A549 (cell line): ENCODE data around the gene TTC28.

Experiments used
- CTCF ChIP-seq: fragments of >200 bp; sonication (Bioruptor Twin); formaldehyde crosslinking; IDR thresholded peaks from 3 replicates; pipeline ENCODE4 v1.5.1; 2016
- EP300 ChIP-seq, 2 experiments: fragments of >200 bp; sonication (Bioruptor Twin); formaldehyde crosslinking; IDR thresholded peaks; 2 replicates in 1 of 2; 3 replicates in 1 of 2; pipeline ENCODE4 v1.6.1; 2016 to 2017
- ESRRA ChIP-seq: fragments of 150-350 bp; IDR thresholded peaks from 2 replicates; pipeline ENCODE4 v1.6.1; 2014; ENCODE audit warnings: mild to moderate bottlenecking, low read length, borderline replicate concordance
- HEYL ChIP-seq: fragments of 250-450 bp; sonication (Bioruptor Pico); IDR thresholded peaks from 2 replicates; pipeline ENCODE4 v1.8.0; 2021; ENCODE audit warnings: mild to moderate bottlenecking, moderate library complexity
- HMGXB4 ChIP-seq: fragments of 250-450 bp; sonication (Bioruptor Pico); IDR thresholded peaks from 2 replicates; pipeline ENCODE4 v1.5.0; 2021; ENCODE audit warnings: mild to moderate bottlenecking, moderate library complexity, borderline replicate concordance
- JUN ChIP-seq, 2 experiments: fragments of >200 bp; sonication (Bioruptor Twin); formaldehyde crosslinking; IDR thresholded peaks; 2 replicates in 1 of 2; 3 replicates in 1 of 2; pipeline ENCODE4 v1.6.1; 2016 to 2017
- MAFK ChIP-seq: fragments of 450-650 bp; IDR thresholded peaks from 2 replicates; pipeline ENCODE4 v1.6.1; 2014; ENCODE audit not compliant: partially characterized antibody
- PHF8 ChIP-seq: fragments of 200-600 bp; sonication (generic); IDR thresholded peaks from 2 replicates; pipeline ENCODE4 v1.6.1; 2016; ENCODE audit warnings: low read depth, mild to moderate bottlenecking, antibody characterized with exemption, moderate library complexity, borderline replicate concordance
- POLR2A ChIP-seq: IDR thresholded peaks from 2 replicates; pipeline ENCODE4 v1.6.1; 2012; ENCODE audit warnings: mild to moderate bottlenecking, low read length
- RARB ChIP-seq: fragments of 250-450 bp; sonication (Bioruptor Pico); IDR thresholded peaks from 2 replicates; pipeline ENCODE4 v1.8.0; 2021; ENCODE audit warnings: mild to moderate bottlenecking, moderate library complexity
- RFX5 ChIP-seq: fragments of 450-650 bp; IDR thresholded peaks from 2 replicates; pipeline ENCODE4 v1.7.1; 2014; ENCODE audit warnings: antibody characterized with exemption, mild to moderate bottlenecking, moderate library complexity
- SMC3 ChIP-seq: fragments of >200 bp; sonication (Bioruptor Twin); formaldehyde crosslinking; IDR thresholded peaks from 3 replicates; pipeline ENCODE4 v1.6.1; 2018; ENCODE audit warnings: inconsistent platforms

GRCh38 chr22:28599693-28600092 is 79.9 kb downstream of the TTC28 start:
- no peak for TF ChIP-seq CTCF
- no peak for TF ChIP-seq SMC3
- no peak for TF ChIP-seq PHF8
- TF ChIP-seq EP300 (IDR thresholded peaks at IDR 0.05): no peak
- TF ChIP-seq POLR2A: no peak
- TF ChIP-seq ESRRA: no peak
- no peak for TF ChIP-seq RARB (CRISPR knock-in tag)
- TF ChIP-seq MAFK: no peak
- no peak for TF ChIP-seq JUN (IDR thresholded peaks at IDR 0.05)
- TF ChIP-seq RFX5: no peak
- TF ChIP-seq HMGXB4: no peak
- no peak for TF ChIP-seq HEYL (CRISPR knock-in tag)
